ENCODE data around the gene TSPO2. TPM values are rescaled to one million over a fixed set of nuclear protein-coding genes. Genes with fewer than 3 reads are reported as not detected.

The TSPO2 gene
- total and polyA plus RNA-seq, 2 of the 8 experiments (the other 6 are each of a cell fraction or from before 2014, with no cell fraction given) = not detected

DNA sequence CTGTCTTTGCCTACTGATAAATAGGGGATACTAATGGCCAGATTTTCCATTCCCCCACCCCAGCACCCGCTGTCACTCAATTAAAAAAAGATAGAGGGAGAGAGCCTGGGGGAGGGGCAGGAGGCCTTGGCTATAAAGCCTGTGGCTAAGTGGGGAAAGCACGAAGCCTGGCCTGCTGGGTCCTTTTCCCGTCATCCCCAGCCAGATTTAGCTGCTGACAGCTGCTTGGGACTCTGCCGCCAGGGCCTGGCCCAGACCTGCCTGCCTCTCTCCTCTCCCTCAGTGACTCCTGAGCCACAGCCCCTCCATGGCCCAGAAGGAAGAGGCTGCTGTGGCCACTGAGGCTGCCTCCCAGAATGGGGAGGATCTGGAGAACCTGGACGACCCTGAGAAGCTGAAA lies 10.8 kb downstream of the TSPO2 start, which contains the start of gene APOBEC2 (continued):
- TF ChIP-seq CHD7 (IDR thresholded peaks at IDR 0.05; ENCODE audit: insufficient replicate concordance, low read length) (no peak), SP1 (IDR thresholded peaks at IDR 0.05; ENCODE audit: low read depth, low read length) (no peak), SUZ12 (IDR thresholded peaks at IDR 0.05; ENCODE audit: low read length) (no peak), MAFK (IDR thresholded peaks at IDR 0.05; ENCODE audit: low read depth, low read length) (no peak)
- TF ChIP-seq, protein P1, sequence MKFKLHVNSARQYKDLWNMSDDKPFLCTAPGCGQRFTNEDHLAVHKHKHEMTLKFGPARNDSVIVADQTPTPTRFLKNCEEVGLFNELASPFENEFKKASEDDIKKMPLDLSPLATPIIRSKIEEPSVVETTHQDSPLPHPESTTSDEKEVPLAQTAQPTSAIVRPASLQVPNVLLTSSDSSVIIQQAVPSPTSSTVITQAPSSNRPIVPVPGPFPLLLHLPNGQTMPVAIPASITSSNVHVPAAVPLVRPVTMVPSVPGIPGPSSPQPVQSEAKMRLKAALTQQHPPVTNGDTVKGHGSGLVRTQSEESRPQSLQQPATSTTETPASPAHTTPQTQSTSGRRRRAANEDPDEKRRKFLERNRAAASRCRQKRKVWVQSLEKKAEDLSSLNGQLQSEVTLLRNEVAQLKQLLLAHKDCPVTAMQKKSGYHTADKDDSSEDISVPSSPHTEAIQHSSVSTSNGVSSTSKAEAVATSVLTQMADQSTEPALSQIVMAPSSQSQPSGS (IDR thresholded peaks at IDR 0.05; ENCODE audit: low read length) = no peak

Data from H1 (cell line).